ENCODE results near the gene NAALADL2.

The NAALADL2 gene

DNA sequence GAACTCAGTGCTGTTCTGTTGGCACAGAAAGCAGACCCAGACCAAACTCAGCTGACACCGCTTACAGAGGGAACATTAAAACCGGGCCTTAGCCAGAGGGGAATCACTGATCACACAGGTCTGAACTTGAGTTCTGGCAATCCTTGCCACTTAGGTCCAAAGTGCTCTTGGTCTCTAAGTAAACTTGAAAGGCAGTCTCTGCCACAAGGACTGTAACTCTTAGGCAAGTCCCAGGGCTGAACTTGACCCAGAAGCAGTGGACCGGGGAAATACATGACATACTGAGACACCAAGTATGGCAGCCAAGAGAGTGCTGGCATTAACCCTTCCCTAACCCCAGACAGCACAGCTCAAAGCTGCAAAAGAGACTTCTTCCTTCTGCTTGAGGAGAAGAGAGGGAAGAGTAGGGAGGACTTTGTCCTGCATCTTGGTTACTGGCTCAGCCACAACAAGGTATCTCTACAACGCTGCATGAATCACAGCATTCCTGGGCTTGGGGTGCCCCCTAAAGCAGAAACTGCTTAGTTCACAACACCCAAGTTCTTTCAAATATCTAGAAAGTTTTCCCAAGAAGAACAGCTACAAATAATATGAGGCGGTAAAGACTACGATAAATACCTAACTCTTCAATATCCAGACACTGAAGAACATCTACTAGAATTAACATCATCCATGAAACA lies 32.5 kb downstream of the NAALADL2 start:
- DNase-seq = no peak

DNA sequence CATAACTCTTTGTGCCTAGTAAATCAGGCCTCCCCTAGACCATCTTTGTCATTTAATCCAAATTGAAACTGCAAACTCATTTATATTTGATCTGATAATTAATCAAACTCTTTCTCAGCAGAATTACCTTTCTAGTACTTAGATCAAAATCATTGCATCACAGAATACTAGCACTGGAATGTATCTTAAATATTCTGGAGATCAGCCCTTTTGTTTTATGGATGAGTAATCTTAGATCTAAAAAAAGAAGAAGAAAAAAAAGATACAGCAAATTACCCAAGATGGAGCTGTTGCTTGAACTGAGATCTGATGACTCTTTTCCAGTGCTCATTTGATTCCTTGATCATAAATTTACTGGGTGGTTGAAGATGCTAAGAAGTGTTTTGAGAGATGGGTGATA lies 47.9 kb downstream of the NAALADL2 start:
- DNase-seq = no peak

DNA sequence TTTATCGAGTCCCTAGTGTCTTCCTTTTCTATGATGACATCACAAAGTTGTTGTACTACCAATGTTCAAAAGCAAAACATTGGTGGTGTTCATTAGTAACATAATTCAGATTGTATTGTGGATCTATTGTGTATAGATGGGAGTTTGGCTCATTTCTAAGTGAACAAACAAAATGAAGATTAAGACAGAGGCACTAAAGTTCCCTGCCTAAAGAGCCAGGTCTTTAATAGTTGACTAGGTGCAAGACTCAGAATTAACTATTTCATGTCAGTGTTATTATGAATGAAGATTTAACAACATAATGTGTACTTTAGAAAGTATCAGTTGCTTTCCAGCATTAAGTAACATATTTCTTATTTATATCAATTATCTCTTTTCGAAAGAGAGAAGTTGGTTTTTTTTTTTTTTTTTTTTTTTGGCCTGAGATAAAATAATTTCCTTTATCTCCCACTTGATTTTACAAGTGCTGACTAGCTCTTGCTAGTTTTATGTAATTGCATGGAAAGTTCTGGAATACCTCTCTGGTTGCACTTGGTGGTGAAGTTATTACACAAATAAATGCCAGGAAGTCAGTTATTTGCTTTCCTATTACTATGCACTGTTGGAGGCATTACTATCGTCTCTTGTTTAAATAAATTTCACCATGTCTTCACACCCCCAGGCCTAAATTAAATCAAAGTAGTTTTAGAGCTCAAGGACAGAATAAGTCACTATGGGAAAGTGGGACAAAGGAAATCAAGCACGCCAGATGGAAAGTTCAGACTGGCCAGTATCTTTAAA lies 48.7 kb downstream of the NAALADL2 start:
- no peak for DNase-seq

DNA sequence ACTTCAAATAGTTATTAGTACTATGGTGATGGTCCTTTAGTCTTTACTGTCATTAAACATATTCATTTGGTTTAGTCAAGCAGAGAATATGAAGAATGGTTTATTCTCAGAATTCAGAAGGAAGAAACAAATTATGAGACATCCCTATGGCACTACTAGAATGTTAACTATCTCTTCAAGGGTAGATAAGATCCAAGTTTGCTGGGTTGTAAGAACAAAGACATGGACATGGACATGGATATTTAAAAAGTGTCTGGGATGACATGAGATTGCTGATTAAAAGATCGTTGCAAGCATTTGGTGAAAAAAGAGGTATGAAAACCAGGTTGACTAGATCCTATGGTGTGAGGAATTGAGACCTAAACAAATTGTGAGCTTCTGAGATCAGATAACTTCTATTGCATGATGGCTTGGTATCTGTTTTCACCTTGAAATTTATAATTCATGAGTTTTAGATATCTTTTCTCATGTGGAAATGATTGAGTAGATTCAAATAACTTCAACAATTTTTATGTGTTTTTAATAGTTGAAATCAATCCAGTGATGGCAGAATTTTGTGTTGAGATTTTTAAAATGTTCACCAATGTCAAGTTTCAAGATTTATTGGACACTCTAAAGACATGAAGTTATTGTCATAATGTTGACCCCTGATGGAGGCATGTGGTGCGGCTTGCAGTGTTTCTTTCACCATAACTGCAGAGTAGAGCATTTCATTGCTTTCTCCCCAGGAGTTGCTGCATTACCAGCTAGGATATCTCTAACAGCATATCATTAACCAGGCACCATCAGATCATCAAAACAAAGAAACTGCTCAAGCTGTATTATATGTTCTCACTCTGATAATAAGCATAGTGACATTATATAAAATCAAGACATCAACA lies 72.6 kb downstream of the NAALADL2 start:
- no peak for DNase-seq

DNA sequence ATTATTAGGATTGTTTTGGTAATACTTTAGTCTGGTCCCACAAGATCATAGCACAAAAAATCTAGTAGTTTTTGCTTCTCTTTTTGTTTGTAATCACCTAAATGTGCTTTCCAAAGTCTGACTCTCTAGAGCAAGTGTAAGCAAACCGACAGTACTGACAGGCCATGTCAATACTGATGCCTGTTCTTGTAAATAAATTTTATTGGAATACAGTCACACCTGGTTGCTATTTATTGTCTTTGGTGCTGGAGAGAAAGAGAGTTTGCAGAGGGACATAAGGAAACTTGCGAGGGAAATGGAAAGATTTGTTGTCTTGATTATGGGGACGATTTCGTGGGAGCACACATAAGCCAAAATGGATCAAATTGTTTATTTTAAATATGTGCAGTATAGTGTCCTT lies 77.5 kb downstream of the NAALADL2 start:
- DNase-seq = no peak

DNA sequence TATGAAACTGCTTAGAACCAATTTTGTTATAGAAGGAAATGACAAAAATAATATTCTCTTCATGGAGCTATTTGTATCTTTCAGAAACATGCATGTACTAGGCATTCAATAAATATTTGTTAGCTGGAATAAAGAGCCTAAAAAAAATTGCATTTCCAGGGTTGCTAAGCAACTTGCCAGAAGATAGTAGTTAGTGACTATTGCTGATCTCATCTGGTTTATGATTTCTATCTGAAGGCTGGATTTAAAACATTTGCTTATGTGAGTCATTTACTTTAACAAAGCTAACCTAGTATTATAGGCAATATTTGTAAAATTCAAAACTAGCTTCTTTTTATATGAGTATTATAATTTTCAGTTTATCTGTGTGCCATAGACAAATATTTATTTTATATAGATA lies 78.3 kb downstream of the NAALADL2 start:
- no peak for DNase-seq

DNA sequence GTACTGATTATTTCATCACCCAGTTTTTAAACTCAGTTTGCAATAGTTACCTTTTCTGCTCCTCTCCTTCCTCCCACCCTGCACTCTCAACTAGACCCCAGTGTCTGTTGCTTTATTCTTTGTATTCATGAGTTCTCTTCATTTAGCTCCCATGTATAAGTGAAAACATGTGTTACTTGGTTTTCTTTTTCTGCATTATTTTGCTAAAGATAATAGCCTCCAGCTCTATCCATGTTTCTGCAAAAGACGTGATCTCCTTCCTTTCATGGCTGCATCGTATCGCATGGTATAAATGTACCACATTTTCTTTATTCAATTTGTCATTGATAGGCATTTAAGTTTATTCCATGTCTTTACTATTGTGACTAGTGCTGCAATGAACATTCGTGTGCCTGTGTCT lies 79.0 kb downstream of the NAALADL2 start:
- no peak for DNase-seq

DNA sequence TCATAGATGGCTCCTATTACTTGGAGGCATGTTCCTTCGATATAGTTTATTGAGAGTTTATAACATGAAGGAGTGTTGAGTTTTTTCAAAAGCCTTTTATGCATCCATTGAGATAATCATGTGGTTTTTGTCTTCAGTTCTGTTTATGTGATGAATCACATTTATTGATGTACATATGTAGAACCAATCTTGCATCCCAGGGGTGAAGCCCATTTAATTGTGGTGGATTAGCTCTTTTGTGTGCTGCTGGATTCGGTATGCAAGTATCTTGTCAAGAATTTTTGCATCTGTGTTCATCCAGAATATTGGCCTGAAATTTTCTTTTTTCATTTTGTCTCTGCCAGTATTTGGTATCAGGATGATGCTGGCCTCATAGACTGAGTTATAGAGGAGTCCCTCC lies 81.0 kb downstream of the NAALADL2 start:
- no peak for DNase-seq

DNA sequence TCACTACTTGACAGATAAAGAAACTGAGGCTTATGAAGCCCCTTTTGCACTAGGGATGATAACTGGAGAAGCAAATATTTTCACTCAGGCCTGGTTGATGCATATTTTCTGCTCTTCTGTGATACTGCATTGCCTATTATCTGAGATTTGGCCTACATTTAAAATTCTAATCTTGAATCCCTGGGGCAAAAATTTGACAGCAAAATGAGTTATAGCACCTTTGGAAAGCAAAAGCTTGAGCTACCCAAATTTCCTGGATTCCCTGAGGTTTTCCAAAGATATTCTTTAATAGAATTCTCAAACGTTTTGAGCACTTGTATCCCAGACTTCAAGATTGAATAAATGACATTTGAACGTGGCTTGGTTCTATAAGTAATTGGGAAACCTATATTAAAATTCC lies 86.1 kb downstream of the NAALADL2 start:
- DNase-seq = no peak

DNA sequence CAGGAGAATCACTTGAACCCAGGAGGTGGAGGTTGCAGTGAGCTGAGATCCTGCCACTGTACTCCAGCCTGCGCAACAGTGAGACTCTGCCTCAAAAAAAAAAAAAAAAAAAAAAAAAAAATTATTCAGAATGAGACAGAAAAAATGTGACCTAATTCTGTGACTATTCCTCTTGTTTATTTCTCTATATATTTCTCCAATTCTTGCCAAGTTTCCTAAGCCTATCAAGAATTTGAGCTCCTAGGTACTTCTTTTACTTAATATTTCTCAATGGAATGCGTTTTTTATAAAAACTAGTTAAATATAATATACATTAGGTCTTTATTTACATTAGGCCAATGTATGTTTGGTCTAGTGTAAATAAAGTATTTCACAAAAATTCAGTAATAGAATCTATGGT lies 86.8 kb downstream of the NAALADL2 start:
- no peak for DNase-seq

DNA sequence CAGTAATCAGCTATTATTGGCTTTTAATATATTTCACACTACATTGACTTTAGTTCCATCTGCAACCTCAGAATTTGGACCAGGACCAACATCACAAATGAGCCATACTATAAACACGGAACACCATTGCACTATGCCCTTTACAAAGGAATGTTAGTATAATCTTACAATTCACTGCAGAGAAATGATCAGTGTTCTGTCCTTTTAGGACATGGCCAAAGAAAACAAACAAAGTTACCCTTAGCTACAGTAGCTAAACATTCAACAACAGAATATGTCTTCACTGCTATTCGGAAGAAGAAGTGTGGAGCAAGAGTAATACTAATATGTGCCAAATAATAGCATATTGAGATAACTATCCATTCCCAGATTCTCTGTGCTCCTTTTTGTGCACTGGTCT lies 90.4 kb downstream of the NAALADL2 start:
- no peak for DNase-seq

DNA sequence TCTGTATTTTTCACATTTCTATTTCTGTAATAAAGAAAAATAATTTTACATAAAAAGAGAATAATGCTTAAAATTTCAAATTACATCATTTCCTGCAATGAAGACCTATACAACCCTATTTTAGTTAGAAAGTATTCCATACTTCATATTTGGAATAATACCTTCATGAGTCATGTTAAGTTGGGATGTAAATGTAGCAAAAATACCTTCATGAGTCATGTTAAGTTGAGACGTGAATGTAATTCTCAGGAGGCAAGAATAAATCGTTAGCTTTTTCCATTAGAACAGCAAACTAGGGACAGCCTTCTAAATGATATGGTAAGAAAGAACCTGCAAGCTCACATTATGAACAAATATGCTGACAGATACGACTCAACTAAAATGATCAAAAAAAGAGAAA lies 91.9 kb downstream of the NAALADL2 start:
- no peak for DNase-seq

DNA sequence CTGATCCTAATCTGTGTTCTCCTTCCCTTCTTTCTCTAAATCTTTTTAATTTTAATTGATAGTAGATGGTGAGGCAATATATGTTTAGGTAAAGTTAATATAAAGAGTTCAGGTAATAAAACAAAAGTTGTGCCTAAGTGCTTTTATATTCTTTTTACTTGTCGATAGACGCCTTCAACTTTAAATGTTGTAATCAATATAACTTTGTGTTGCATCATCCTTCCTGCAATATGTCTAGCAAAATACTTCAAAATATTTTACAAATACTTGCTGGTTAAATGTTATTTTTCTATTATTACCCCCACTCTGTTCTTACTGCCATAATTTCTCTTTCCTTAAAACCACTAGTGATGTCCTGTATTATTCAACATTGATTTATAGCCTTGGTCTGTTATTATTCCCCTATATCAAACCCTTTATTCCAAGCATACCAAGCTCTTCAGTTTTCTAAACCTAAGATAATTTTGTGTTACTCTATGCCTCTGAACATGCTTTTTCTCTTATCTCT lies 92.4 kb downstream of the NAALADL2 start:
- DNase-seq = no peak

DNA sequence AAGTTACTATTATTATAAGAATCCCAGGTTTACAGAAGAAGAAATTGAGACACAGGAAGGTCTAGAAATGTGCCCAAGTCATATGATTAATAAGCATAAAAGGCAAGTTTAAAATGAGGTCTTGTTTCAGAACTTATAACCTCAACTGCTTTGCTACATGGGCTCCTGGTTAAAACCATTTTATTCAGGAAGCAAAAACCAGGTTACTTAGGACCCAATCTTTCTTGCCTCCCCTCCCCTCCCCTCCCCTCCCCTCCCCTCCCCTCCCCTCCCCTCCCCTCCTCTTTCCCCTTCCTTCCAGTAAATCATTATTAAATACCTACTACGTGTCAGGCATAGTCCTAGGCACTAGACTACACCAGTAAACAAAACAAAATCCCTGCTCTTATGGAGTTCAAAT lies 93.9 kb downstream of the NAALADL2 start:
- no peak for DNase-seq

DNA sequence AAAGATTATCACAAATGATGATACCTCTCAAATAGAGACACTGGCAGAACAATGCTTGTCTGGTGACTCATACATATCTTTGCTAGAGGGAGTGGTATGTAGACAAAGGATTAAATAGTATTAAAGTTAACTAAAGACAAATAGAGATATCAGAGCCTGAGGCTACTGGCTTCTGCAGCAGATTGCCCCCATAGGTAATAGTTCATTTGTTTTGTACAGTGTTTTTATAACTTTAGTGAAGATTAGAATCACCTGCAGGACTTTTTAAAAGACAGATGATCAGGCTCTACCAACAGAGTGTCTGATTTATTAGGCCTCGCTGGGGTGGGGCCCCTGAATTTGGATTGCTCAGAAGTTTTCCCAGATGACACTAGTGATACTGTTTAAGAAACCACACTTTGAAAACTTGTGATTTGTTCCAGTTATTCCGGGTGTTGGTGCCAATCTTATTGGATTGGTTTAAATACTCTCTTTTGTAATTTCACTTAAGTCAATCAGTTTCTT lies 96.4 kb downstream of the NAALADL2 start:
- no peak for DNase-seq

DNA sequence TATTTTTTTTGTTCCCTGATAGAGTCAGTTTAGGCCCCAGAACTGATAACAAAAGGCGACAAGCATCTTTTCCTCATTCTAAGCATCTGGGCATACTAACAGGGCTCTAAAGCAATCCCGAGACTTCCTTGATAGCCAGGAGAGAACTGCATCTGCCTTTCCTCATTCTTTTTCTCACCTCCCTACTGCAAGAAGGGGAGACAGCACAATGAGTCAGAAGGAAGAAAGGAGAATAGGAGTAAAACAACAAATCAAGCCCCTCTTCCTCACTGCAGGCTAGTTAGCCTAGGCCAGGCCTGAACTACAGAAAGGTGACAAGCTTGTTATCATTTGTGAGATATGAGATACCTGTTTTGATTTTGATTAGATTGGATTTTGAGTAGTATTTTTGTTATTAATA lies 97.9 kb downstream of the NAALADL2 start:
- no peak for DNase-seq

DNA sequence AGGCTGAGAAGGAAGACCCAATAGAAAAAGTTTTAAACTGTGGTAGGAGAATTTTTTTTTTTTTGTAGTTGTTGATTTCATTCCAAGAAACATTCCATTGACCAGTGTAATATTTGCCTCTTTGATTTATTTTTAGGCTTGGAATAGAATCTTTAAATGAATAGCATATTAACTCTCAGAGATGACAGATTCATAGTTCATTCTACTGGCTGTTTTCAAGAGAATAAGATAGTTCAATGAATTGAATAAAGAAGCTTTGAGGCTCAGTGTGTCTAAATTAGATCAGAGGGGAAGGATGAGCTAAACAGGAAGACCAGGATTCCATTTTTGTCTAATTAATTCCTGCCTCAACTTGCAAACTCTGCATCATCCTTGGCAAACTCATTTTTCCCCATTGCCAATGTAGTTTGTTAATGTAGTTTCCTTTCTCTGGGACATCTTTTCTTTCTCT lies 98.4 kb downstream of the NAALADL2 start:
- DNase-seq = no peak

DNA sequence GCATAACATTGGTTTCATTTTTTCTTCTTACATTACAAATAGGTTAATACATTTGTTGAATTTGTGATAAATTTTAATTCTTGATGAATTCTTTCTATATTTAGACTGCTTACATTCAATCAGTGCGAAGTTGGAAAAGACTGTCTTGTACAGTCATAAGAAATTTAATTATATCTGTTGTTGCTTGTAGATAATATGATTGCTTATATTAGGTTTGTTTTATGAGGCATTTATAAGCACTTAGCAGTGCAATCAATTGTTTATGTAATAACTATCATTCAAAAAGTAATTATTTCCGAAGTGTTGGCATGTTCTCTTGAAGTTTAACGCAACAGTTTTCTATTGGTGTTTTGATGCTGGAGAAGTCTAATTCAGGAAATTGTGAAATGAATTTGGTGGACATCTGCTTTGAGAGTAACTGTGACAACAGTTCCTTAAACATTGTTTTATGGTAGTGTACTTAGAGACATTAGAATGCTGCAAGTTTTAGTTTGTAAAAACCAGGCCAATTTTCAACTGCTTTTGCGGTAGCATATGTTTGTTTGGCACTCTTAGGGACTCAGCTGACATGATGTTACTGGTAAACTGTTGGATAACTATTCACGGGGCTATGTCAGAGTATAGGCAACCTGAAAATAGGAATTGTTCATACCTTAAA lies 99.7 kb downstream of the NAALADL2 start:
- no peak for DNase-seq

DNA sequence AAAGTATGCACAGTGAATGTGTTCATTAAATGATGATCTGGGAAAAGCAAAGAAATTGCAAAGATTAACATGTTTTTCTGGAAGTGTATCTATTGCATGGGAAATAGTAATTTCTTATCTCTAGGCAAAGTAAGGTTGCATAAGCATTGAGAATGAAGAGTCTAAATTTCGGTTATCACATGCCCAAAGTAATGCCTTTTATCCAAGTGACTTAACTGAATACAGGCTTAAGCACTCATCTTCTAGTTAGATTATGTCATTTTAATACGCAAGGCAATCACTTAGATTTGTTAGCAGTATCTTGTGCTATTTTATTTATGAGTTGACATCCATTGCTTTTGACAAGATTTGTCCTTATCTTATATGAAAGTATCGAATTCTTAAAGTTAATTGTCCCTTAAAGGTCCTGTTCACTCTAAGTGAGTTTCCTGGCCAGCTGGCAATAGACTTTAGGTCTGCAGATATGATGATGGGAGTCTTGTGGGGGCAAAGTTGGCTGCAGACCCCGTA lies 100.5 kb downstream of the NAALADL2 start:
- DNase-seq = no peak

DNA sequence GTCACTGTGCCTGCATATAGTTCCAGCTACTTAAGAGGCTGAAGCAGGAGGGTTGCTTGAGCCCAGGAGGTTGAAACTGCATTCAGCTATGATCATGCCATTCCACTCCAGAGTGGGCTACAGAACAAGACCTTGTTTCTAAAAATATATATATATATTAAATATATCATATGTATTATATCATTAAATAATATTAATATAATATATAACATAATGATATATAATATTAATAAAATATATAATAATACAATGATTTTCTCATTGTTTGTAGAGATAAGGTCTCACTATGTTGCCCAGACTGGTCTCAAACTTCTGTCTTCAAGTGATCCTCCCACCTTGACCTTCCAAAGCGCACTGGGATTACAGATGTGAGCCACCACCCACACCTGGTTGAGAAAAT lies 101.8 kb downstream of the NAALADL2 start:
- DNase-seq = no peak

DNA sequence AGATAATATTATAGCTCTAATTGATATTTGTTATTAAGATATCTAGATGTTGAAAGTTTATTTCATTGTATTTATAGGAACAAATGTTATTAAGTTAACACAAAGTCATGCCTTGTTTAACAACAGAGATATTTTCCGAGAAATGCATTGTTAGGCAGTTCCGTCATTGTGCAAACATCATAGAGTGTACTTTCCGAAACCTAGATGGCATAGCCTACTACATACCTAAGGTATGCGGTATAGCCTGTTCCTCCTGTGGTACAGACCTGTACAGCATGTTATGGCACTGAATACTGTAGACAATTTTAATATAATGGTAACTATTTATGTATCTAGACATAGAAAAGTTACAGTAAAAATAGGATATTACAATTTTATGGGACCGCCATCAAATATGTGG lies 114.3 kb downstream of the NAALADL2 start:
- DNase-seq = no peak

DNA sequence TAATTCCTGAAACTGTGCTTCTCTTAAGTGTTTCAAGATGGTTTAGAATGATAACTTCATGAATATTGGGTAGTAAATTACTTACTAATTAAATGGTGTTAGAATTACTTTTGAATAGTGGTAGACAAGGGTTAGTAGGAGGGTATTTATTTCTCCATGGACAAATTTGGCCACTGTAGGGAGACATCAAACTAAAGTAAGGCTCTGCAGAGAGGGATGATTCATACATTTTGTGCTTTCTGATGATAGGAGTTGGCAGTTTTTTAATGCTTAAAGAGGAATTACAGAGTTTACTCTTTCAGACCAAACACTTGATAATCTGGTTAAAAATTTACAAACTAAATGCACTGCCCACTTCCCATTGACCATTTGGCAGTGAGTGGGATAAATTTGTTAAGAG lies 127.6 kb downstream of the NAALADL2 start:
- DNase-seq = no peak
